CD4-positive, alpha-beta T cell (primary cell): ENCODE data around the gene SLC24A3. TPM values are rescaled to one million over a fixed set of nuclear protein-coding genes. Genes with fewer than 3 reads are reported as not detected.

Experiments
- ATAC-seq: fragments of 200-7000 bp; cut with Tn5 transposase; one replicate; pipeline ENCODE4 v1.10.0; 2022; ENCODE audit warnings: mild to moderate bottlenecking; ENCODE audit not compliant: poor library complexity
- CTCF ChIA-PET: fragments of 350-600 bp; sonication (Branson Sonifier 250); formaldehyde crosslinking; loops from one replicate; lab custom pipeline; 2021; ENCODE audit warnings: antibody characterized with exemption, inconsistent platforms; lab: Charles Lee
- POLR2A ChIA-PET: fragments of 350-600 bp; sonication (Branson Sonifier 250); formaldehyde crosslinking; loops from one replicate; lab custom pipeline; 2021; ENCODE audit warnings: antibody characterized with exemption, inconsistent platforms; lab: Charles Lee
- DNase-seq, 14 experiments: peaks; one replicate each; pipeline ENCODE4 v3.0.0-alpha.2; 2013 to 2020; ENCODE audit warnings: mixed read lengths in 2 of 14
- H3K27ac ChIP-seq, 2 donors: one replicate each; pipeline versions ENCODE4 v1.5.1 to v1.7.0; 2013; ENCODE audit warnings: low read length in 2 of 2, low read depth in 1 of 2, mild to moderate bottlenecking in 1 of 2
- H3K27me3 ChIP-seq, 2 experiments: 1 replicate in 1 of 2; 2 replicates in 1 of 2; pipeline versions ENCODE4 v1.6.1 to v1.7.0; 2013; ENCODE audit warnings: low read length in 2 of 2, control low read depth in 1 of 2, mild to moderate bottlenecking in 1 of 2, moderate library complexity in 1 of 2; ENCODE audit not compliant: insufficient read depth in 2 of 2, control insufficient read depth in 1 of 2
- H3K36me3 ChIP-seq: one replicate; pipeline ENCODE4 v1.6.1; 2013; ENCODE audit warnings: low read length, control low read depth; ENCODE audit not compliant: insufficient read depth
- H3K4me1 ChIP-seq: one replicate; pipeline ENCODE4 v1.6.1; 2013; ENCODE audit warnings: low read length, control low read depth; ENCODE audit not compliant: insufficient read depth
- H3K4me3 ChIP-seq: one replicate; pipeline ENCODE4 v1.5.1; 2013; ENCODE audit warnings: mild to moderate bottlenecking, low read length, moderate library complexity
- H3K9me3 ChIP-seq, 2 experiments: 1 replicate in 1 of 2; 2 replicates in 1 of 2; pipeline versions ENCODE4 v1.6.1 to v1.7.0; 2013; ENCODE audit warnings: low read length in 2 of 2, mild to moderate bottlenecking in 2 of 2, control low read depth in 1 of 2, moderate library complexity in 1 of 2; ENCODE audit not compliant: control insufficient read depth in 1 of 2, insufficient read depth in 1 of 2
- H3K27ac Mint-ChIP-seq: one replicate; pipeline ENCODE4 v1.8.0; 2020; ENCODE audit warnings: mixed read lengths
- H3K27me3 Mint-ChIP-seq: one replicate; pipeline ENCODE4 v1.8.0; 2021; ENCODE audit warnings: mixed read lengths
- H3K36me3 Mint-ChIP-seq: one replicate; pipeline ENCODE4 v1.8.0; 2021; ENCODE audit warnings: low read depth, mixed read lengths
- H3K4me1 Mint-ChIP-seq: one replicate; pipeline ENCODE4 v1.8.0; 2021; ENCODE audit warnings: low read depth, mixed read lengths
- H3K4me3 Mint-ChIP-seq: one replicate; pipeline ENCODE4 v1.8.0; 2020; ENCODE audit warnings: mild to moderate bottlenecking, mixed read lengths
- H3K9me3 Mint-ChIP-seq: one replicate; pipeline ENCODE4 v1.8.0; 2020; ENCODE audit warnings: mixed read lengths
- intact Hi-C, 2 experiments: fragments of 100-400 bp; cut with DNase I in 1 of 2; cut with micrococcal nuclease in 1 of 2; formaldehyde crosslinking; loops; one replicate each; pipeline versions ENCODE4 v1.15.1 to v1.9.0; 2023 to 2025; cut with DNase I, micrococcal nuclease
- total RNA-seq, 174 experiments: library from RNA in 2 of 174; stranded (reverse) in 2 of 174; gene quantifications; one replicate each; pipeline ENCODE4 v1.2.3 and lab custom pipeline; 2021 to 2026
- TF ChIP-seq, protein P1 (sequence below): fragments of 200-600 bp; IDR thresholded peaks from one replicate; pipeline ENCODE4 v1.8.0; 2022; ENCODE audit warnings: antibody characterized with exemption, mild to moderate bottlenecking

Gene SLC24A3
- total RNA-seq, 2 experiments from 2014 or later, result not detected

DNA sequence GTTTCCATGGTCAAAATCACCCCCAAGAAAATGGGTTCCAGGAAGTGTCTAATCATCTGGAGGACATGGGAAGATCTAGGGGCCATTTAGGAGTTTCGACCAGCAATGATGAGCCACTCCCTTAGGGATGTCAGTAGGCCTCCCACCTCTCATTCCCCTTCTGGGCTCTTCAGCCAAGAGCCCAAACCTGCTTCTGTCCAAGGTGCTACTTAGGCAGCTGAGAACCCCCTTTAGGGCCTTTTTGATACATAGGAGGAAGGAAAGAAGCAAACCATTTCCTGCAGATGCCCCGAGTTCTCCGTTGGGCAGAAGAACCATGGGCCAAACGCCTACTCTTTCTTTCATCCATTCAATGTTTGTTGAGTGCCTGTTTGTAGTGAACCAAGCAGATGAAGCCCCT lies 404.2 kb downstream of the SLC24A3 start:
- H3K36me3 ChIP-seq, result no peaks in the 10 kb centered on the region
- intact Hi-C loops, result no loop called here
- TF ChIP-seq, protein P1, sequence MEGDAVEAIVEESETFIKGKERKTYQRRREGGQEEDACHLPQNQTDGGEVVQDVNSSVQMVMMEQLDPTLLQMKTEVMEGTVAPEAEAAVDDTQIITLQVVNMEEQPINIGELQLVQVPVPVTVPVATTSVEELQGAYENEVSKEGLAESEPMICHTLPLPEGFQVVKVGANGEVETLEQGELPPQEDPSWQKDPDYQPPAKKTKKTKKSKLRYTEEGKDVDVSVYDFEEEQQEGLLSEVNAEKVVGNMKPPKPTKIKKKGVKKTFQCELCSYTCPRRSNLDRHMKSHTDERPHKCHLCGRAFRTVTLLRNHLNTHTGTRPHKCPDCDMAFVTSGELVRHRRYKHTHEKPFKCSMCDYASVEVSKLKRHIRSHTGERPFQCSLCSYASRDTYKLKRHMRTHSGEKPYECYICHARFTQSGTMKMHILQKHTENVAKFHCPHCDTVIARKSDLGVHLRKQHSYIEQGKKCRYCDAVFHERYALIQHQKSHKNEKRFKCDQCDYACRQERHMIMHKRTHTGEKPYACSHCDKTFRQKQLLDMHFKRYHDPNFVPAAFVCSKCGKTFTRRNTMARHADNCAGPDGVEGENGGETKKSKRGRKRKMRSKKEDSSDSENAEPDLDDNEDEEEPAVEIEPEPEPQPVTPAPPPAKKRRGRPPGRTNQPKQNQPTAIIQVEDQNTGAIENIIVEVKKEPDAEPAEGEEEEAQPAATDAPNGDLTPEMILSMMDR, result no peak
- CTCF ChIA-PET, result no interaction called here
- Mint-ChIP-seq H3K9me3 (no peaks in the 10 kb centered on the region), H3K4me1 (no peaks in the 10 kb centered on the region), H3K27me3 (peaks cover 12% of the 10 kb centered on the region), H3K4me3 (no peak overlapping the region), H3K36me3 (no peaks in the 10 kb centered on the region), H3K27ac (no peak overlapping the region)
- peaks cover 0 to 5% of the 10 kb centered on the region in 2 experiments for H3K9me3 ChIP-seq
- no peak for ATAC-seq
- no peak for DNase-seq
- H3K27ac ChIP-seq, result no peak overlapping the region
- H3K4me1 ChIP-seq, result no peaks in the 10 kb centered on the region
- POLR2A ChIA-PET, result no interaction called here
- peaks cover 0 to 2% of the 10 kb centered on the region in 2 experiments for H3K27me3 ChIP-seq
- H3K4me3 ChIP-seq, result no peak overlapping the region

DNA sequence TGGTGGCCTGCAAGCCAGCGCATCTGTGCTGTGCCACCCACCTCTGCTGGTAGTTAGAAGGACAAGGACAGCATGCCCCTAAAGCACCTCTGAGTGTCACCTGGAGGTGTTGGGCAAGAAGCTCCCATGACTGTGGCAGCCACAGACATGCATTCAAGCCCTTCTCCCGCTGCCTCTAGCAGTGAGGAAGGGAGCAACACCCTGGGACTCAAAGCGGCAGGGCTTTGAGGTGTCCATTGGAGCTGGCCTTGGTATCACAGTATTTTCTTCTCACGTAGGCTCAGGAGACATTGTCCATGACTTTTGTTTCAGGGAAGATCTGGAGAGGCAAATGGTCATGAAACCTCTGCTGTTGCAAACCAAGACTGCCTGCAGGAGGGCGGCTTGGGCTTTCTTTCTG lies 404.8 kb downstream of the SLC24A3 start:
- Histone ChIP-seq H3K27me3 (peaks cover 0 to 2% of the 10 kb centered on the region in 2 experiments), H3K4me1 (no peaks in the 10 kb centered on the region), H3K36me3 (no peaks in the 10 kb centered on the region), H3K4me3 (no peak overlapping the region), H3K9me3 (peaks cover 0 to 5% of the 10 kb centered on the region in 2 experiments), H3K27ac (no peak overlapping the region)
- intact Hi-C loops, result no loop called here
- ATAC-seq, result no peak
- TF ChIP-seq, protein P1, result no peak
- DNase-seq, result no peak
- Mint-ChIP-seq H3K9me3 (no peaks in the 10 kb centered on the region), H3K27me3 (peaks cover 7% of the 10 kb centered on the region), H3K4me1 (no peaks in the 10 kb centered on the region), H3K4me3 (no peak overlapping the region), H3K27ac (no peak overlapping the region), H3K36me3 (no peaks in the 10 kb centered on the region)
- ChIA-PET POLR2A (no interaction called here), CTCF (no interaction called here)

DNA sequence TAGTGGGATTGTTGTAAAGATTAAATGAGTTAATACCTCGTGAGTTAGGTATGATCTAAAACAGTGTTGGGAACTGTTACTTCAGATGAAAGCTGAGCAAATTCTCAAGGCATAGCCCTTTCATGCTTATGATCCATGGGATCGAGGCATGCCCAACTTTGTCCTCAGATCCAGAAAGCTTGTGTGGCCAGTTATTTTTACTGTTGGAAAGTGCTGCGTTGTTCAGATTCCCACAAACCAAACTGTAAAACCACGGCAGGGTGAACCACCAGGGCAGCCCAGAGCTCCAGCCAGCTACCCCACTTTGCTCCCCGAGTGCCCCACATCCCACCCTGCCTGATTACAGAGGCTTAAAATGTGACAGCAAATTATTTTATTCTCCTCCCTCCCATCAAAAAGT lies 406.3 kb downstream of the SLC24A3 start:
- CTCF ChIA-PET, result no interaction called here
- H3K9me3 Mint-ChIP-seq, result no peaks in the 10 kb centered on the region
- no peak overlapping the region for H3K4me3 Mint-ChIP-seq
- ATAC-seq (no peak), DNase-seq (no peak)
- intact Hi-C loops, result no loop called here
- POLR2A ChIA-PET, result no interaction called here
- peaks cover 0 to 5% of the 10 kb centered on the region in 2 experiments for H3K9me3 ChIP-seq
- TF ChIP-seq, protein P1, result no peak
- H3K27me3 ChIP-seq, result peaks cover 0 to 2% of the 10 kb centered on the region in 2 experiments
- H3K36me3 ChIP-seq, result no peaks in the 10 kb centered on the region
- no peaks in the 10 kb centered on the region for H3K4me1 Mint-ChIP-seq
- H3K27ac ChIP-seq, result no peak overlapping the region
- H3K4me3 ChIP-seq, result no peak overlapping the region
- H3K36me3 Mint-ChIP-seq, result no peaks in the 10 kb centered on the region
- peaks cover 6% of the 10 kb centered on the region for H3K27me3 Mint-ChIP-seq
- no peaks in the 10 kb centered on the region for H3K4me1 ChIP-seq
- no peak overlapping the region for H3K27ac Mint-ChIP-seq
